HG03439 (cell line): ENCODE measurements around the gene RSPH10B.
"Not testable (repeated sequence)": the region's sequence is repeated elsewhere in the genome, so short reads cannot be mapped to it uniquely, and the experiment has no call there.

Source experiments
- ATAC-seq: cut with Tn5 transposase; IDR thresholded peaks from one replicate; pipeline ENCODE4 v1.9.1; 2021; ENCODE audit warnings: mild to moderate bottlenecking, moderate library complexity; ENCODE audit not compliant: unreplicated experiment

RSPH10B gene

DNA sequence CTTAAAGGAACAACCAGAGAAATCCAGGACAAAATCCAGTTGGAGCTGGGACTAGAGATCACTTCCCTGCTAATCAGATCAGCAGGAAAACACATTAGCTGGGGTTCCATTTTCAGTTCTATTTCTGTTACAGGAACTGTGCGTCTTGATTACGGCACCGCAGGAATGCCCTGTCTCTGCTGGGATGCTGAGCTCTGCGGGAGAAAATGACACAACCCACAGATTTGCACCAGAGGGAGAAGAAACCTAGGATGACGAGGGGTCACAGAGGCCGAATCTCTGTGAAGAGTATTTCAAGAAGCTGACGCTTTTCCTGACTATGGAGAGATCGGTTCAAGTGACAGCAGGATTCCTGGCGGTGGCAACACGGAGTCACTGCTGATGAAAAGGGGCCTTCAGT, 40.2 kb downstream of the RSPH10B start:
- not testable (repeated sequence) for ATAC-seq

- not testable (repeated sequence) for ATAC-seq
These were observed 44.1 kb downstream of the RSPH10B start for GRCh38 chr7:5926263-5926870.

GRCh38 chr7:5924630-5925029, 45.9 kb downstream of the RSPH10B start:
- ATAC-seq: not testable (repeated sequence)

- ATAC-seq: not testable (repeated sequence)
These were observed 46.3 kb downstream of the RSPH10B start for GRCh38 chr7:5924180-5924579.

DNA sequence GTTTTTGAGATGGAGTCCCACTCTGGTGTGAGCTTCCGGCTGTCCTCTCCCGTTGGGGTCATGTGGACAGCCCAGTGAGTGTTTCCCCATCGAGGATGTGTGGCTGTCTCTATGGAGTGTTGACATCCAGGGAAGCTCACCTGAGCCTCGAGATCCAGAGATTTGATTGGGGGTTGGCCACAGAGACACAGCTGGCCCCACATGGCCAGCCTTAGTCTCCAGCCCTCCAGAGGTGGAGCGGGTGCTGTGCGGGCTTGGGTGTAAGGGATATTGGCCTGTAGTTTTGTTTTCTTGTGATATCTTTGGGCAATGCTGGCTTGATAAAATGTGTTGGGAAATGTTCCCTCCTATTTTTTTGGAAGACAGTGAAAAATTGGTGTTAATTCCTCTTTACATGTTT, 54.0 kb downstream of the RSPH10B start:
- ATAC-seq: not testable (repeated sequence)

DNA sequence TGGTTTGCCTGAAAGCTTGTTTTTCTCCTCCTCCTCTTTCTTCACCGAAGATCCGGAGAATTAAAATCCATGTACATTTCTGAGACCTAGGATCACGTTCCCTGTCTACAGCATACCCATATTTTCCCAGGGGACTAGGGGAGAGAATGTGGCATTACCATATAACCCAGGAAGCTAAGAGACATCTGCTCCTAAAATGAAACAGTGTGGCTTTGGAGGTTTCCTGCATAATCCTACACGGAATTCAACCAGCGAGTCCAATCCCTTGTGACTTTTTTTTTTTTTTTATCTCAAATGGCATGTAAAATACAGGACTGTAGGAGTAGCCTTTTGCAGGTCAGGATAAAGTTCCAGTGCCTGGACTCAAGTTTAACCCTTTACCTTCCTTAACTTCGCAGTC, 61.7 kb downstream of the RSPH10B start:
- not testable (repeated sequence) for ATAC-seq

DNA sequence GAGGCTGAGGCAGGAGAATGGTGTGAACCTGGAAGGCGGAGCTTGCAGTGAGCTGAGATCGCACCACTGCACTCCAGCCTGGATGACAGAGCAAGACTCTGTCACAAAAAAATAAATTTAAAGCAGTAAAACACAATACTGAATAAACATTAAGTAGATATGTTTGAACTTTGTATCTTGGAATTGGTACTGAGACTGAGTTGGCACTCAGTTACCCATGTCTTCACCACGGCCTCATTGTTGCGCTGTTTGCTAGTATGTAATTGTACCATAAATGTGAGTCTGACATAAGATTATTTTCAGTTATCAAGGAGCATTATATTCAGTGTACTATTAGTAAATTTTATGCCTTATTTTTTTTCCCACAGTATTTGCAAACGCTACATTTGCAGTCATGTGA, 65.8 kb downstream of the RSPH10B start:
- ATAC-seq: not testable (repeated sequence)

GRCh38 chr7:5903002-5903401, 67.5 kb downstream of the RSPH10B start:
- not testable (repeated sequence) for ATAC-seq

DNA sequence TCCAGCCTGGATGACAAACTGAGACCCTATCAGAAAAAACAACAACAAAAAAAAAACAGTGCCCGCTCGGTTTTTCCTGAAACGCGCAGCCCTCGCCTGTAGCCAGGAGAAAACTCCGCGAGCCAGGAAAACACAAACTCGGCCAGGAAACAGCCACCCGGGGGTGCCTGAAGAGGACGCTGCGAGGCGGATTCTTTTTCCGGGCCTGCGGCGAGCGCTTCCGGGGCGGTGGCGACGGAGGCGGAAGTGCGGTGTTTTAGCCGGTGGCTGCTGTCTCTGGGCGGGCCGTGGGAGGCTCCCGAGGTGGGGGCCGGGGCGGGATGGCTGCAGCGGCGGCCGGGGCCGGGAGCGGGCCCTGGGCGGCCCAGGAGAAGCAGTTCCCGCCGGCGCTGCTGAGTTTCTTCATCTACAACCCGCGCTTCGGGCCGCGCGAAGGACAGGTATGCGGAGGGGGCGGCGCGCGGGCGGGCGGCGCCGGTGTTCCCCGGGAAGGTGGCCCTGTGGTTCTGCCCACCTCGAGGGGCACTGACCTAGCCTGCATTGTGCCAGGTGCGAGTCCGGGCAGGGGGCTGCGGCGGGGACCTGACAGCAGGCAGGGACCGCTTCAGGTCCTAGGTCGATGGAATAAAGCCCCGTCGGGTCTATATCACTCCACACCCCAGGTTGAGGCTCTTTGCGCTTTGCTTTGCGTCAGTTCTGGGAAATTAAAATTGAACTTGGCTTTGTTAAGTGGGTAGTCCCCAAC, 71.8 kb downstream of the RSPH10B start, which contains the start of gene CCZ1:
Gene CCZ1, plus strand, starts transcription at position 254 of the 745 bp plus-strand sequence. Its CDS starts 67 bp downstream, at position 321.
- ATAC-seq: peak; percentile 89

- not testable (repeated sequence) for ATAC-seq
These were observed 73.0 kb downstream of the RSPH10B start for GRCh38 chr7:5897369-5897919.

DNA sequence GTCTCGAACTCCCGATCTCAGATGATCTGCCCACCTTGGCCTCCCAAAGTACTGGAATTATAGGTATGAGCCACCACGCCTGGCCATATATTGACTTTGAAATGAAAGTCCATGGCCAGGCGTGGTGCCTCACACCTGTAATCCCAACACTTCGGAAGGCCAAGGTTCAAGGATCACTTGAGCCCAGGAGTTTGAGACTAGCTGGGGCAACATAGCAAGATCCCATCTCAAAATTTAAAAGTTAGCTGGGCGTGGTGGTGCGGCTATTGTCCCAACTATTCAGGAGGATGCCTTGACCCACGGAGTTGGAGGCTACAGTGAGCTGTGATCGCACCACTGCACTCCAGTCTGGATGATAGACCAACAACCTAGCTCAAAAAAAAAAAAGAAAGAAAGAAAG, 78.0 kb downstream of the RSPH10B start:
- ATAC-seq: no peak

DNA sequence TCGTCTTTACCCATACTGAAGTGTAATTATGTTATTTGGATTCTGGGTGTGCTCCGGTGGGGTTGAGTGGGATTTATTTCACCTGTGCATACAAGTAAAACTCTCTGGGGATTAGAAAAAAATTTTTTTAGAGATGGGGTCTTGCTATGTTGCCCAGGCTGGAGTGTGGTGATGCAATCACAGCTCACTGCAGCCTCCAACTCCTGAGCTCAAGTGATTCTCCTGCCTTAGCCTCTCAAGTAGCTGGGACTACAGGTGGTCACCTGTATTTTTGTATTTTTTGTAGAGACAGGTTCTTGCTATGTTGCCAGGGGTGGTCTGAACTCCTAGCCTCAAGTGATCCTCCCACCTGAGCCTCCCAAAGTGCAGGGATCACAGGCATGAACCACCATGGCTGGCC, 80.2 kb downstream of the RSPH10B start:
- not testable (repeated sequence) for ATAC-seq

- ATAC-seq: not testable (repeated sequence)
These were observed 82.5 kb downstream of the RSPH10B start for GRCh38 chr7:5888021-5888420.

- ATAC-seq: not testable (repeated sequence)
These were observed 86.1 kb downstream of the RSPH10B start for GRCh38 chr7:5884431-5884830.

DNA sequence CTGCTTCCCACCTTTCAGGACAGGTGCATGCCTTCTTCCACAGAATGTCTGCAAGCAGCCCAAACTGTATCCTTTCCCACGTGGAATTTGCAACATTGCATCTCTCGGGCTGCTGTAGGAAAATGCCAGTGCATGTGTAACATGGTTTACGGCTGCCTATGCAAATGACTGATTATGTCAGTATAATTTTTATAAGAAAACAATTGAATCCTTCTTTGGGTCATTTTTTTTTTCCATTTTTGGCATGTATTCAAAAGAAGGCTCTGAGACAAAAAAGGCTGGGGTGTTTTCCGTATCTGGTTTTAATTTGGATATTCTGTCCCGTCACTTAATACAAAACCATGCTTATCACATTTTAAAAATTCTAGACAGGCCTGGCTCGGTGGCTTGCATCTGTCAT, 90.4 kb downstream of the RSPH10B start:
- ATAC-seq: not testable (repeated sequence)

DNA sequence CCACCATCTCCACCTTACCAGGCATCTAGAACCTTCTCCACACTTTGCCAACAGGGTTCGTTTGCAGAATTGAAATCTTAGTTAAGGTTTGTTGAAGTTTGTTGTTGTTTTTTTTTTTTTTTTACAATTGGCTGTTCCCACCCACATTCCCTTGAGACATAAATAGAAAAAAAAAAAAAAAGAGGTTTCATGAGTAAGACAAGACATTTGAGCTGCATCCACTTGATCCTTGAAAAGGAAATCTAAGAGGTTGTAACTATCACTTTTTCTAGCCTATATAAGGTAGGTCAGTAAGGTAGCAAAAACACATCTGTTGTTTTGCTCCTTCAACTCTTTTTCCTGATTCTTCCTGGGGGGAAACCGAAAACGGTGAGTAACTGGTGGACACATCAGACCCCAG, 90.9 kb downstream of the RSPH10B start:
- not testable (repeated sequence) for ATAC-seq
